ENCODE results near the gene LEMD2.

LEMD2 gene

DNA sequence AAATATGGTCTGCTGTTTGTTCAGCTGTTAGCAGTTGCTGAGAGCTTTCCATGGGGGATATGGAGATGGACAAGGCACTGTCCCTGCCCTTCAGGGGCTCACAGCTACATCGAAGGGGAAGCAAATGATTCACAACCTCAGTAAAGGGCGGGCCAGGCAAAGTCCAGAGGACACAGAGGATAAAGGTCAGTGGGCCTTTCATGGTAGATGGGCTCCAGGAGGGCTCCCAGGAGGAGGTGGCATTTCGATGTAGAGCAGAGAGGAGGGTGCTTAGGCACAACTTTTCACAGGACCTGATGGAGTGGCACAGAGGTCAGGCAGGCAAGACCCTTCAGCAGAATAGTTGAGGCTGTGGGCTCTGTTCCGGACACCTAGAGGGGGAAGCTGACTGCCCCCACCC lies 30.1 kb upstream of the LEMD2 start:
- DNase-seq (ENCODE audit: low read depth) = no peak

DNA sequence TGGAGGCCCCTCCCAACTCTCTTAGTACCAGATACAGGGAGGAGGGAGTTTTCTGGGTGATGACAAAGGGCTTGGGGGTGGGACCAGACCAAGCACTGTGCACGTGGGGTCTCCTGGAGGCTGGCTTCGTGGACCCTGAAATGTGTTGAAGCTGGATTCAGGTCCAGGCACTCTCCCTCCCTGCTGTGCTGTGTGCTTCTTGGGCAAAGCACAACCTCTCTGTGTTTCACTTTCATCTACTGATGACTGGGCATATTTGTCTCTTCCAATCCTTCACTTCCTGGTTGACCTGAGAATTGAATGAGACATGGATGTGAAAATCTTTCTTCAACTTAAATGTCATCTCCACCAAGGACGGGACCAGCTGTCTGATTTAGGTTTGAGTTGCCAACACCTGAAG lies 29.4 kb upstream of the LEMD2 start:
- no peak for DNase-seq (ENCODE audit: low read depth)

DNA sequence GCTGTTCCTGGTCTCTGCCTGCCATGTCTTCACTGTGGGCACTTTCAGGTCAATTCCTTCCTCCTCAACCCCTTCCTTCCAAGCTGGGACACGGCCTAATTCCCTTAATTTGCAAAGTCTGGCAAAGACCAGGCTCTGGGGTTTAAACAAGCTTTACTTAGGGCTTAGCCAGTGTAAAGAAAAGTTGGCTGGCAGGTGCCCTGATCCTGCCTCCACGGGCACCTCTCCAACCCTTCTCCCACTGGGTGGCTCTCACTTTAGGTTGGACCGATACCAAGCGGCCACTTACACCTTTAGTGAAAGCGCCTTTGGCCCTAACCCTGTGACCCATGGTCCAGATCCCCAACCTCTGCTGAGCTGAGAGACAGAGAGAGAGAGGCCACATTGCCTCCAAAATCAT lies 28.6 kb upstream of the LEMD2 start:
- DNase-seq (ENCODE audit: low read depth) = no peak

DNA sequence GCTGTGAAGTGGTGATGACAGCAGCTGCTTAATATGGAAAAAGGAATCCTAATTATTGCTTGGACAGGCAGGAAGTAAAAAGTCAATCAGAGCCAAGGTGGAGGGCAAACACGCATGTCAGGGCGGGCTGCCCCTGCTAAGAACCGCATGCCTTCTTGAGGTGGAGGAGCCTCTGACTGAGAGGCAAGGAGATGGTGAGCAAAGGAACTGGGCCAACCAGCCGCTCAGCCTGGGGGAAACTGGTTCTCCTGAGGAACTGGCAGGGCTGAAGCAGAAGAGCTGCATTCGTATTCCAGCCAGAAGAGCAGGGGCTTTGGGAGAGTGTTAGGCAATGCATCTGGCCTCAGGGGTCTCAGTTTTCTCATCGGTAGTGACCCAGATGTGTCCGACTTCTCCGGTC lies 28.0 kb upstream of the LEMD2 start:
- no peak for DNase-seq (ENCODE audit: low read depth)

DNA sequence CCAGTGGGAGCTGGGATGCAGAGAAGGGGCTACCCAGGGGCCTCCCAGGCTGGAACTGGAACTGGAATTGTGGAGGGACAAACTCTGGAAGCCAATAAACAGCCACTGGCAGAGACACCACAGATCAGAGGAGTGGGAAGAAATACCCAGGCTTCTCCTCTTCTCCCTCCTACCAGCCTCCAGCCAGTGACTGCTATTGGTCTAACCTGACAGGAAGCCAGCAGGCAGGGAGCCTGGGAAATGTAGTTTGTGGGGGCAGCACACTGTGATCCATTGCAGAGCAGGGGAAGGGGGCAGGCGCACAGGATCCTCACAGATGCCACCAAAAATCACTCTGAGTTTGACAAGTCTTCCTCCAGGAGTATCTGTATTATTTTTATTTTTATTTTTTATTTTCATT lies 26.9 kb upstream of the LEMD2 start:
- DNase-seq (ENCODE audit: low read depth) = no peak

DNA sequence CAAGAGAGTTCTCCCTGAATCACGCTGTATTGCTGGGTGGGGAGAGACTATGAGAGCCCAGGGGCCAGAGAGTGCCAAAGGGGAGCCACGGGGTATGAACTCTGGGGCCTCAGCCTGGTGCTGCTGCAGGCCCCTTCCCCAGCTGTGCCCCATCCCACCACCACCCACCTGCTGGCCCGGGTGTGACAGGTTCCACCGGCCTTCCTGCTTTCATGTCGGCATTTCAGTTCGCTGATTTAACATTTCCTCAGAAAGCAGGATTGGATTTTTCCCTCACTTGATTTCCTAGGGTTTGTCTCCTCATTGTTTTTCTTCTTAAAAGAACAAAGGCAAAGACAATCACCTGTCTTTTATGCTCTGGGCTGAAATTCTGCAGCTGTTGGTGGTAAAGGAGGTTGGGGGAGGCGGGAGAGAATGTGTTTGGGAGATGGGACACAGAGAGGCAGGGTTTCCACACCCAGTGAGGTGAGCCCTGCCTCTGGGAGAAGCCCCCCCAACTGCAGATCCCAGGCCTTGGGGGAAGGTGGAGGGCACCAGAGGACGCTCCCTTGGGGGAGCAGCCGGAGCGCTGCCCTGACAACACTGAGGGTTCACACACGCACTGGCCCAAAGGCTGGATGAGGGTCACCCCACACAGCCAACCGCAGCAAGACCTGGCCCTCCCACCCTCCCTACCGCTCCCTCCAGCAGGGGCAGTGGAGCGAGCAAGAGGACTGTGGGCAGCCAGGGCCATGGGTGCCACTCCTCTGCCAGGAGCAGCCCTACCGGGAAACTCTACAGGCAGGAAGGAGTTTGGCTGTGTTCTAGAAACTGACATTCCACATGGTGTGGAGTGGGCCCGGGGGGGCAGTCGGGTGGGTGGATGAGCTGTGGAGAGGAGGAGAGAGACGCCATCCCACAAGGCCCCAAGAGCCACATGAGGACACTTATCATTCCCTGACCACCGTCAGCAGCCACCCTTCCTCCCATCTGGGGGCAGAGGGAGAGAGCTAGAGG lies 25.4 kb upstream of the LEMD2 start:
- no peak for DNase-seq (ENCODE audit: low read depth)

DNA sequence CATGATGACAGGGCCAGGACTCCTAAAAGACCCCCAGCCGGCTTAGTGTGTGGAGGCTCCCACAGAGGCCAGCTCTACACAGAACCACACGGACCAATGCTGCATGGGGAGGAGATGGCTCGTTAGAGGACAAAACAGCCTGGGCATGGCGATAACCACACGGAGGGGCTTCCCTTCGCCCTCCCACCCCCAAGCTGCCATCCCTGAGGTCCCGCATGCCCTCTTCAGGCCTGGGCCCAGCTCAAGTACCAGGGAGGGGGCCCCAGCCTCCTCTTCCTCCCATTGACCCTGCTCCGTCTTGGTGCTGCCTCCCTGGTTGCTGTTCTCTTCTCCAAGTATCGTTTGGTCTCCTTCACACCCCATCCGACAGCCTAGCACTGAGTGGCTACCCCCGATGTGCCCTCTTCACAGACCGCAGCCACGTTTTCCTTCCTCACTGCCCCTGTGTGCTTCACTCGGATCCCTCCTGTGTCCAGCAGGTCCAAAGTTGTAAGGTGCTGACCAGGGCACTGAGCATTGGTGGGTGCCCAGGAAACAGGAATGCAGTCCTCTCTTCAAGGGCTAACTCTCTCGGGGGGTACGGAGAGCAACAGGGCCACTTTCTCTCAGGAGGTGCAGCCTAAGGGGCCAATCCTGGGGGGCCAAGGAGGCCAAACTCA lies 24.4 kb upstream of the LEMD2 start:
- DNase-seq (ENCODE audit: low read depth) = no peak

DNA sequence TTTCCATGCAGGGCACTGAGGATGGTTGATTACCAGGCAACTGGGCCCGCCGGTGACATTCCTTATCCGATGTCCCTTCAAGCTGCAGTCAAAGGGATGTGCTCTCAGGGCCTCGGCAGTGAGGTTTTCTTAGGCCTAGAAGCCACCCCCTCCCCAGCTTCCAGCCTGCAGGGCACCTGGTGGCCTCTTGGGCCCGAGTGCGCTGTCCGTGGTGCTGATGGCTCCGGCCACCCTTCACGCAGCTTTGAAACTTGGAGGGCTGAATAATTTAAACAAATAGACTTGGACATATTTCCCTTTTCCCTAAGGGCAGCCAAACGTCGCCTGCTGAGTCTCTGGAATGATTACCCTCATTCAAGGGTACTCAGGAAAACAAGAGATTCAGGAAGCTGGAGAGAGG lies 23.7 kb upstream of the LEMD2 start:
- no peak for DNase-seq (ENCODE audit: low read depth)

DNA sequence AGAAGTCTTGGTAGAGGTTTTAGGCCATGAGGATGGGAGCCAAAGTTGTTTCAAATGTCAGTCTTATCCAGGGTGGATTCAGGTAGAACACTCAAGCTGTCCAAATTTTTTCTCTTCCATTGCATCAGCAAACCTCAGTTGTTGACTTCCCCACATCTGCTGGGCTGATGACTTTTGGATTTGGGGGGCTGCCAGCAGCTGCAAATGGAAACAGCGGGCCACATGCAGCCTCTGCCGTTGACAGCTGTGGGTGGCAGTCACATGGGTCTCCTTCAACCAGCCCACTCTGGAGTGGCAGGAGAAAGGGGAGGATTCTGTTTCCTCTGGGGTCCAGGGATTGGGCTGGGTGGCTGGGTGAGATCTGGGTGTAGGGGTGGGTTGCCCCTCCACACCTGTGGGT lies 20.7 kb upstream of the LEMD2 start:
- no peak for DNase-seq (ENCODE audit: low read depth)

DNA sequence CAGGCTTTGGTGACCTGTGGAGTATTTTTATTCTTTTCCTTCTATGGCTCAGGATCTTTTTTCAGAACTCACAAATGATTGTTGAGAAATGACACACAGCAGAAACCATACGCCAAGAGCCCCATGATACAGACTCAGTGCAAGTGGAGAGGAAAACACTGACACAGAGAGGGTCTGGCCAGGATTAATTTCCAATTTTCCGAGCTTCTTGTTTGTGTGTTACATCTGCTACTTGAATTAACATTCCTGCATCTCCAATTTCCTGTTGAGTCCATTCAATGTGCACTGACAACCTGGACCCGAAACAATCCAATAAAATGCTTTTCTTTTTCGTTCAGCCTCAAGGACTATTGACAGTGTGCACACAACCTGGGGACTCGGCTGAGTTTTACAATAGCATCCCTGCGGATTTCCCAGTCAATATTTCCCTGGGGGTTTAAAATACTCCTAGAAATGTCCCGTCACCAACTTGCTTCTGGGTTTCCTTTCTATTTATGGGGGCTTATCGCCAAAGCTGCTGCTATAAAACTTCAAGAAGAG lies 19.8 kb upstream of the LEMD2 start:
- DNase-seq (ENCODE audit: low read depth) = no peak

DNA sequence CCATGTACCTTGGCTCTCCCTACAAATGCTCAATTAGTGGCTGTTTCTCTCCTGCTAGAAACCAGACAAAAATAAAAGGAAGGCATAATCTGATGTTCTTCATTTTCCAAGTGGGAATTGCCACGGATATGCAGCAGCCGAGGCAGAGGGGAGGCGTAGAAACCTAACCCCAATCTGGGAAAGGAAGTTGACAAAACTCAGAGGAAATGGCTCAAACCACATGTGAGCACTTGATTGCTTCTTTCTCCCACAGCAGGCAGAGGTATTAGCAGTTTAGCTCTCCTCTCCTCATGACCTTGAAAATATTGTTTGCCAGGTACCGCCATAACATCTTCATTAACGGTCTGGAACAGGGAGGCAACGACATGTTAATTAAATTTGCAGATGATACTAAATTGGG lies 18.7 kb upstream of the LEMD2 start:
- DNase-seq (ENCODE audit: low read depth) = no peak

DNA sequence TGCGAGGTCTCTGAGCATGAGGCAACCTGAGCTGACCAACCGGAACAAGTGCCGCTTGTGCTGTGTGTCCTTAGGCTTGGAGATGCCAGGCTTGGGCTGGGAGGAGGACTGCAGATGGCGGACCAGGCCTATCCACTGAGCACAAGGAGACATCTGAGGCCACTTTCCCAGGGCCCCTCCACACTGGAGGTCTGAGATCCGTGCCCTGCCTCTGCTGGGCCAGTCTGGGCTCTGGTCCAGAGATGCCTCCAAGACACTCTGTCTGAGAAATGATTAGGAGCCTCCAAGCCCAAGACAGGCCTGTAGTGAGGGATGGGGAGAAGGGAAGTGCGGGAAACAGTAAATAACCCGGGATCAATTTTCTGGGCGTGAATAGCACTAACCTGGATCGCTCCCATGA lies 17.9 kb upstream of the LEMD2 start:
- no peak for DNase-seq (ENCODE audit: low read depth)

DNA sequence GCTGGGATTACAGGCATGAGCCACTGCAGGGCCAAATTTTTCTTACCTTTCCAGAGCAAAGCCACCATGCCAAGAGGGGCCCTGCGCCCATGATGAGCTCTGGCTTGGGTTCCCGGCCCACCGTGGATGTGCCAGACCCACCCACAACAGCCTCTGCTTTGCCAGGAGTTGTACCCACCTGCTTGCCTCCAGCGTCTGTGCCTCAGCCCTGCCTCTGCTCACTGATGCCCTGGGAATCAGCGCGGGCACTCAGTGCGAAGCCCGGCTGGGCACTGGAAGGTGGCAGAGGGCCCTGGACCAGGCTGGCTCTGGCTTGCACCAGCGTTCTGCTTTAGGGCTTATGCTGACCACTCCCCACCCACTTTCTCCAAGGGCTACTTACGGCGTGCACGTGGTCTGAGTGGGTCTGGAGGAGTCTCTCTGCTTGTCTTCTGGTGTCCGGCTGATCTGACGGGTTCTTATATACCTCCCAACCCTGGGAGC lies 14.7 kb upstream of the LEMD2 start, which contains the start of gene MLN:
Gene MLN (minus strand): TSS at position 433 of the 483 bp plus-strand sequence. CDS start 2,840 bp downstream, outside the sequence.
- DNase-seq (ENCODE audit: low read depth) = no peak

DNA sequence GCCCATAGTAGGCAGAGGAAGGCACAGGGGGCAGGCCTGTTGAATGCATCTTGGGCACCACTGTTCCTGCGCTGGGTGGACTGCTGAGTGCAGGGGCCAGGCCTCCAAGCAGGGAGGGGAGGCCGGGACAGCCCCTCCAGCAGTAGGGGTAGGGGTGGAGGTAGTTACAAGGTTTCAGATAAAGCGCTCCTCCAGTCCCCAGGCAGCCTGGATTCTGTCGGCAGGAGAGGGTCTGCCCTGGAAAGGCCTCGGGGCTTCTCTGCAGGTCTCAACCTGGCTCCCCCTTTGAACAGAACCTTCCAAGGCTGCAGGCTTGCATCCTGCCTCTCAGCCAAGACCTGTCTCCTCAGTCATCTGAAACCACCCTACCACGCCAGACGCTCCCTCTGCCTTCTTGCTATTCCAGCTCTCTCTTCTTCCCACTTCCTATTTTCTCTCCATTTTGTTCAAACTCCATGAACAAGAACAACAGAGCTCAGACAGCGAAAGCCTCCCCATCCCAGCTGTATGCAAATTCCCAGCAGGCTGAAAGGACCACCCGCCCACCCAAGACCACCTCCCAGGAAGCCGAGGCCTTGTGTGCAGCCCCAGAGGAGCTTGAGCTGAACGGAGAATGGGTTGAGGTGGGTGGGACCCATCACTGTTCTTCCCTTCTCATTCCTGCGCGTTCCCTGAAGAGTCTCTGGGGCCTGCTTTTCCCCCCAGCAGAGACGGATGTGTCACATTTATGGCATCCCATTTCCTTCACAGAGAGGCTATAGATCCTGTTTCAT lies 13.4 kb upstream of the LEMD2 start:
- DNase-seq (ENCODE audit: low read depth) = no peak

DNA sequence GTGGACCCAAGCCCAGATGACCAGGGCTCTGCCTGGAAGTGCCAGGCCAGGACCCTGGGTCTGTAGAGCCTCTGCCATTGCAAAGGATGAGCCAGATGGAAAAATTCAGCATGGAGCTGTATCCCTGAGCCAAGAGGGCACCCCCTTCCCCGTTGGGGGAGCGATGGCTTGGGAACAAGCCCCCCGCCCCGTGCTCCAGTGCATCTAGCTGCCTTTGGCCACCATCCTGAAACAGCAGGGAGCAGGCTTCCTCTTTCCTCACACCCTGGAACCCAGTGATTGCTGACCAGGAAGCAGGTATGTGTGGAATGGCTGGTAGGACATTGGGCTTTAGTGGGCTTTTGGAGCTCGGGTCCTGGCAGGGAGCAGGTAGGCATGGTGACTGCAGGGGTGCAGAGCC lies 12.7 kb upstream of the LEMD2 start:
- DNase-seq (ENCODE audit: low read depth) = no peak

DNA sequence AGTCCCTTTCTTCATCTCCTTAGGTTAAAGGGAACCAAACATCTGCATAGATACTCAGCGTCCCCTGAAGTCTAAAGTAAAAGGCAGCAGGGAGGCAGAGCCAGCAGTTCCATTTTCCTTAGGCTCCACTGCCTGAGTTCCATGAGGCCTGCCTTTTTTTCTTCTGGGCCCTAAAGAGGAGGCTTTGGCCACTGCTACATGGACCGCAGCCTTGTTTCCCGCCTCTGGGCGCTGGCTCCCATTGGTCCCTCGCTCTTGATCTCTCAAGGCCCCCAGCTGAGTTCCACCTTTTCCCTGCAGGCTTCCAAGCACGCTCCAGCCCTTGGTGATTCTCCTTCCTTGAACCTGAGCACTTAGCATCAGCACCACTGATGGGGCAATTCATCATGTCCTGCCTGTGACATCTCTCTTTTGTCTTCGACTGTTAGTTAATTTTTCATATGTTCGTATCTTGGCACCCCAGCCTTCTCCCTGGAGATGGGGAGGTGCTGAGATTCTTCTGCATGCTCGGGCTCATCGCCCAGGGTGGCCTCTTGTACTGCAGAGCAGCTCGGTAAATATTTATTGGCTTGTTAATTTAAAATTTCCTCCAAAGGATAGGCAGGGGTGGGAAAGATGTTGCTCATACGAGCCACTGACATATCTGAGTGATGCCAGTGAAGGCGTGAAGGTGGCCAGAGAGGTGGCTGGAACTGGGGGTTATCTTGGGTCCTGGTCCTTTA lies 11.5 kb upstream of the LEMD2 start:
- no peak for DNase-seq (ENCODE audit: low read depth)

DNA sequence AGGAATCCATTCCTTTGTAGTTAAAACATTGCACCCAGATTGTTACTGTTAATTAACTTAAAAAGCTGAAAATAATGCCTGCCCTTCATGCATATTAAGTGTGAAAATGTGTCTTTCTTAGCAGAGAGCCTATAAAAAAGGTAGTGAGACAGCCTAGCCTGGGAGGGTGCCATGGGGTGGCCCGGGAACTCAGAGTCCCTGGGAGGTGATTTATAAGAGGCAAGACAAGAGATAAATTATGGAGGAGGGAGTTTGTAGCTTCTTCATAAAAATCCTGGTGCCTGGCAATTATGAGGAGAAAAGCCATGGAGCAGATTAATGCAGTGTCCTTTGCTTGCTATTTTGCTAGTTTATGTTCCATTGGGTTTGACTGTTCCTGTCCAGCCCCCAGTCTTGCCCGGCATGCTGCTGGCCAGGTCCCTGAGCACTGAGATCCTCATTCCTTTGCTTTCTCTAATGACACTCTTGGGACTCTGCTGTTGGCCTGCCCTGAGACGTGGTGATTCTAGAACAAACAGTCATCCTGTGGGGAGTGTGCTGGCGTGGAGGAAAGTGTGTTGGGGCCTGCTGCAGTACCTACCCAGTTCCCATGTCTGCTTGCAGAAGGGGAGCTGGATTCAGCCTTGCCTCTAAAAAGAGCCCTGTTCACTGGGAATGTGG lies 10.7 kb upstream of the LEMD2 start:
- DNase-seq (ENCODE audit: low read depth) = no peak

DNA sequence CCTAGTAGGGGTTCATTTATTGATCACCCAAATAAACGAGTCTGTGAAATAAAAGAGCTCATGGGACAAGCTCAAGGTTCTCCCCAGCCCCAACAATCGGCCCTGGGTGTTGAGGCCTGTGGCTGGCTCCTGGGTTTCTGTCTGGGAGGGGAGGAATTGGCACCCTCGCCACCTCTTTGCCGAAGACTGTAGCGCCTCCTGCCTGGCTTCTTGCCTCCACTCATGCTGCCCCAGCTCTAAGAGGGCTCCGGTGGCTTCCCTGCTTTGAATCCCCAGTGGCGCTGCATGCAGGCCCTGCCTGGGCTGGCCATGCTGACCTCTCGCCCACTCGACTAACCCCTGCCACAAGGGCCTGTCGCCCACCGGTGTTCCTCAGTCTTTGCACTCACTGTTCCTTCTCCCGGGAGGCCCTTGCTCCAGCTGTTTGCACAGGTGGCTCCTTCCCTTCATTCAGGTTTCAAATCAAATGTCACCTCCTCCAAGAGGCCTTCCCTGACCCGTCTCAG lies 9.5 kb upstream of the LEMD2 start:
- DNase-seq (ENCODE audit: low read depth) = no peak

DNA sequence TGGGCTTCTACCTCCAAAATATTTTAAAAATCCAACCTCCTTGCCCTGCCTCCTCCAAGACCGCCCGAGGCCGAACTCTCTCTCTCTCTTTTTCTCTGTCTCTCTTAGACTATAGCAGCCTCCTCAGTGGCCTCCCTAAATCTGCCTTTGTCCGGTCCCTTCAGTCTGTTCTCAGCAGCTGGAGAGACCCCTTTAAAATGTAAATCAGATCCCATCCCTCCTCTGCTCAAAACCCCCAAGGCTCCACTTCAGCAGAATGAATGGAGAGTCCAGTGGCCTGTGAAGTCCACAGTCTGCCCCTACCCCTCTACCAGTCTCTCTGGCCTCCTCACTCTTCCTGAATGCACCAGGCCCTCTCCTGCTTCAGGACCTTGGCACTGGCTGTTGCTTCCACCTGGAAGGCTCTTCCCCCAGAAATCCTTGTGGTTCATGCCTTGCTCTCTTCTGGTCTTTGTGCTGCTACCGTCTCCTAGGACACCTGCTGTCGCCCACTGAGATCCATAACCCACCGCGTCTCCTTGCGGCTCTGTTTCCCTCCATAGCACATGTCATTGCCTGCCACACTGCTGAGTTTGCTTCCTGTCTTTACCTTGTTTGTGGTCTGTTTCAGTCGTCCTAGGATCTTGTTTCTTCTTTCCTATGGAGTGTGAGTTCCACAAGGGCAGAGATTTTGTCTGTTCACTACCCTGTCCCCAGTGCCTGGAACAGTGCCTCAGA lies 8.9 kb upstream of the LEMD2 start:
- DNase-seq (ENCODE audit: low read depth) = no peak
